ENCODE results near the gene EBF3.

GRCh38 chr10:129956876-129957673, 7.0 kb downstream of the EBF3 start:
- TF ChIP-seq POLR2A (IDR thresholded peaks at IDR 0.05; ENCODE audit: low read length) (no peak), GATA1 (IDR thresholded peaks at IDR 0.05; ENCODE audit: low read depth, low read length) (no peak)
